ENCODE data around the gene MSANTD1. TPM values are rescaled to one million over a fixed set of nuclear protein-coding genes. Genes with fewer than 3 reads are reported as not detected.

MSANTD1 gene
- total and polyA plus RNA-seq, 2 of the 8 experiments (the other 6 are each of a cell fraction or from before 2014, with no cell fraction given), result 0.23 to 0.45 TPM

- Histone ChIP-seq H3K56ac (replicated peaks; ENCODE audit: insufficient read length, low read depth, low read length) (no peak overlapping the region), H4K20me1 (replicated peaks in 1 of 2; ENCODE audit: control insufficient read depth in 1 of 2, insufficient read depth in 2 of 2, low read length in 2 of 2) (peaks cover 30 to 33% of the 10 kb centered on the region in 2 experiments), H3K18ac (ENCODE audit: extremely low read depth, low read length) (no peak overlapping the region), H3K27me3 (replicated peaks in 1 of 4; ENCODE audit: control insufficient read depth in 3 of 4, extremely low read depth in 1 of 4, insufficient read depth in 3 of 4, low read length in 3 of 4) (peaks cover 4 to 23% (median 10%) of the 10 kb centered on the region in 4 experiments; a peak in 5 of 7 replicates), H2BK20ac (ENCODE audit: low read length) (no peak overlapping the region), H3K79me2 (ENCODE audit: control insufficient read depth in 1 of 2, insufficient read depth in 2 of 2, low read length in 2 of 2) (no peaks in the 10 kb centered on the region), H2BK12ac (ENCODE audit: low read depth, low read length) (no peak overlapping the region), H2BK15ac (ENCODE audit: low read length) (no peak overlapping the region), H3K9ac (replicated peaks in 1 of 4; ENCODE audit: extremely low read depth in 1 of 4, low read depth in 3 of 4, low read length in 3 of 4) (no peak overlapping the region), H3K23ac (ENCODE audit: insufficient read length) (no peak overlapping the region), H3K36me3 (ENCODE audit: control insufficient read depth in 2 of 4, insufficient read depth in 4 of 4, low read length in 3 of 4) (peaks cover 25 to 61% (median 49%) of the 10 kb centered on the region in 4 experiments), H3K4me2 (ENCODE audit: insufficient read depth in 1 of 2, low read depth in 2 of 2, low read length in 2 of 2) (no peak overlapping the region), H3K27ac (ENCODE audit: low read depth, low read length) (no peak overlapping the region), H3K4me3 (ENCODE audit: extremely low read depth in 1 of 4, insufficient read depth in 2 of 4, low read depth in 3 of 4, low read length in 4 of 4) (no peak overlapping the region), H2AFZ (ENCODE audit: low read length) (no peak overlapping the region), H2BK5ac (ENCODE audit: low read depth, low read length) (no peak overlapping the region), H2AK5ac (ENCODE audit: low read depth, low read length) (no peak overlapping the region), H4K91ac (replicated peaks; ENCODE audit: insufficient read length, low read length) (no peak overlapping the region), H3K4me1 (replicated peaks in 1 of 4; ENCODE audit: control insufficient read depth in 3 of 4, insufficient read depth in 4 of 4, low read length in 3 of 4) (no peaks in the 10 kb centered on the region; a peak in 2 of 7 replicates), H4K5ac (ENCODE audit: insufficient read length, low read depth, low read length) (no peak overlapping the region), H2BK120ac (replicated peaks; ENCODE audit: low read depth, low read length) (no peak overlapping the region), H3K79me1 (ENCODE audit: low read depth, low read length) (no peaks in the 10 kb centered on the region; the same call in 1 of the 2 replicates), H4K8ac (ENCODE audit: extremely low read depth, insufficient read depth, low read length) (no peak overlapping the region), H3K23me2 (ENCODE audit: low read depth, low read length) (no peaks in the 10 kb centered on the region; the same call in 1 of the 2 replicates), H3K14ac (ENCODE audit: insufficient read length) (no peak overlapping the region), H3K9me3 (ENCODE audit: insufficient read depth in 2 of 2, low read depth in 1 of 2, low read length in 1 of 2) (peaks cover 0 to 3% of the 10 kb centered on the region in 2 experiments; a peak in 1 of 4 replicates), H3K4ac (replicated peaks; ENCODE audit: insufficient read length, low read depth, low read length) (no peak overlapping the region)
- TF ChIP-seq EP300 (IDR thresholded peaks at IDR 0.05; ENCODE audit: borderline replicate concordance in 1 of 2, low read depth in 2 of 2, low read length in 2 of 2) (no peak), ATF3 (IDR thresholded peaks at IDR 0.05; ENCODE audit: insufficient read depth, low read depth, low read length) (no peak), YY1 (IDR thresholded peaks at IDR 0.05; ENCODE audit: low read depth, low read length) (no peak), BRCA1 (IDR thresholded peaks at IDR 0.05; ENCODE audit: low read depth, low read length) (no peak), MAX (IDR thresholded peaks at IDR 0.05) (no peak), SRF (IDR thresholded peaks at IDR 0.05; ENCODE audit: low read depth, low read length) (no peak), CTBP2 (IDR thresholded peaks at IDR 0.05; ENCODE audit: borderline replicate concordance, insufficient read depth, insufficient read length, low read length) (no peak), TCF12 (IDR thresholded peaks at IDR 0.05; ENCODE audit: low read depth, low read length) (no peak), KDM4A (IDR thresholded peaks at IDR 0.05; ENCODE audit: low read depth, low read length, severe bottlenecking) (no peak), KDM1A (IDR thresholded peaks at IDR 0.05; ENCODE audit: borderline replicate concordance, low read length) (no peak)
- DNase-seq (ENCODE audit: low read depth in 1 of 2, low spot score in 2 of 2) (no peak), FAIRE-seq (no peak)
- ChIA-PET CTCF (ENCODE audit: partially characterized antibody) (interaction anchor here (1.3 kb wide), 1 partner anchor 93 kb away, joined by 6 read pairs; no protein-coding TSS in a partner anchor), POLR2A (ENCODE audit: partially characterized antibody) (no interaction called here)
- WGBS, 2 experiments (ENCODE audit: extremely low coverage in 1 of 2, insufficient coverage in 1 of 2, insufficient read length in 1 of 2, insufficient replicate concordance in 2 of 2, low coverage in 1 of 2, low lambda C conversion rate in 2 of 2, missing lambda C conversion rate in 1 of 2), result 95% methylated on average over 9 of the region's 9 CpGs; no CpG with 5 or more reads in 1 of the 2 experiments
These were observed 17.5 kb upstream of the MSANTD1 start for GRCh38 chr4:3231471-3231870.

All from H1 (cell line).